ENCODE measurements around the gene GUK1. TPM values are rescaled to one million over a fixed set of nuclear protein-coding genes. Genes with fewer than 3 reads are reported as not detected.

The GUK1 gene
- polyA plus RNA-seq, 1 experiment, result 177 TPM

DNA sequence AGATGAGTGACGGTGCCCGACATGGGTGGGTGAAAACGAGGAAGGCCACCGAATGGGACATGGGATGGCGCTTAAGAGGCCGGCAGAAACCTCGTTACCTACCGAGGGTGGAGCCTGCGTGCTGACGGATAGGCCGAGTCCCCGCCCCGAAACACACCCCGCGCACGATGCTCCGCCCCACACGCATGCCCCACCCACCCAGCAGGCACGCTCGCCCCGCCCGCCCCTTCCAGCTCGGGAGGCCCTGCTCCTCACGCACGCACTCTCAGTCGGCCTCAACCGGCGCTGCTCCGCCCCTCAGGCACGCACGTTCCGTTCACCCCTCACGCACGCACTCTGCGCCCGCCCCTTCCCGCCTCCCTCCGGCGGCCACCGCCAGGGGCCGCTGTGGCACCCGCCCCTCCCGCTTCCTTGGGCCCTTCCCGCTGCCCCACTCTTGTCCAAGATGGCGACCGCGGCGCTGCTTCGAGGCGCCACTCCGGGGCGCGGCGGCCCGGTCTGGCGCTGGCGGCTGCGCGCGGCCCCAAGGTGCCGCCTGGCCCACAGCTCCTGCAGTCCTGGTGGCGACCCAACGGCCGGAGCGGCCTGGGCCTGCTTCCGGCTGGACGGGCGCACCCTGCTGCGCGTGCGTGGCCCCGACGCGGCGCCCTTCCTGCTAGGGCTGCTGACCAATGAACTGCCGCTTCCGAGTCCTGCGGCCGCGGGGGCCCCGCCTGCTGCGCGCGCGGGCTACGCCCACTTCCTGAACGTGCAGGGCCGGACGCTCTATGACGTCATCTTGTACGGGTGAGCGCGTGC, 25.5 kb downstream of the GUK1 start, which contains the start of gene IBA57:
Gene IBA57 (plus strand): TSS at position 433 of the 798 bp plus-strand sequence. CDS start 13 bp downstream, at position 446.
- no peaks in the 10 kb centered on the region for H3K27me3 ChIP-seq (ENCODE audit: control insufficient read depth, insufficient read depth, low read length)
- peak within 1 kb of the TSS; percentile 81 for H3K27ac ChIP-seq (ENCODE audit: low read depth, low read length)
- no peaks in the 10 kb centered on the region for H3K9me3 ChIP-seq (ENCODE audit: control insufficient read depth, insufficient read depth, low read length)
- peak within 1 kb of the TSS; percentile 75 for H3K4me3 ChIP-seq (ENCODE audit: low read depth, low read length)
- TF ChIP-seq, protein P1, sequence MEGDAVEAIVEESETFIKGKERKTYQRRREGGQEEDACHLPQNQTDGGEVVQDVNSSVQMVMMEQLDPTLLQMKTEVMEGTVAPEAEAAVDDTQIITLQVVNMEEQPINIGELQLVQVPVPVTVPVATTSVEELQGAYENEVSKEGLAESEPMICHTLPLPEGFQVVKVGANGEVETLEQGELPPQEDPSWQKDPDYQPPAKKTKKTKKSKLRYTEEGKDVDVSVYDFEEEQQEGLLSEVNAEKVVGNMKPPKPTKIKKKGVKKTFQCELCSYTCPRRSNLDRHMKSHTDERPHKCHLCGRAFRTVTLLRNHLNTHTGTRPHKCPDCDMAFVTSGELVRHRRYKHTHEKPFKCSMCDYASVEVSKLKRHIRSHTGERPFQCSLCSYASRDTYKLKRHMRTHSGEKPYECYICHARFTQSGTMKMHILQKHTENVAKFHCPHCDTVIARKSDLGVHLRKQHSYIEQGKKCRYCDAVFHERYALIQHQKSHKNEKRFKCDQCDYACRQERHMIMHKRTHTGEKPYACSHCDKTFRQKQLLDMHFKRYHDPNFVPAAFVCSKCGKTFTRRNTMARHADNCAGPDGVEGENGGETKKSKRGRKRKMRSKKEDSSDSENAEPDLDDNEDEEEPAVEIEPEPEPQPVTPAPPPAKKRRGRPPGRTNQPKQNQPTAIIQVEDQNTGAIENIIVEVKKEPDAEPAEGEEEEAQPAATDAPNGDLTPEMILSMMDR (IDR thresholded peaks at IDR 0.05; ENCODE audit: low read depth, low read length), result peak; percentile 83
- CTCF ChIA-PET, result interaction anchor here (0.6 to 3.5 kb wide), 25 partner anchors 8 to 324 kb away, joined by 3 to 26 read pairs (median 4); partner anchors contain the start of gene GJC2
- DNase-seq (ENCODE audit: low read depth, low spot score), result peak; percentile 97
- POLR2A ChIA-PET, result interaction anchor here (0.6 to 2.3 kb wide), 13 partner anchors 9 to 292 kb away, joined by 3 to 15 read pairs (median 4); partner anchors contain the start of genes GJC2, GUK1 and TRIM11

DNA sequence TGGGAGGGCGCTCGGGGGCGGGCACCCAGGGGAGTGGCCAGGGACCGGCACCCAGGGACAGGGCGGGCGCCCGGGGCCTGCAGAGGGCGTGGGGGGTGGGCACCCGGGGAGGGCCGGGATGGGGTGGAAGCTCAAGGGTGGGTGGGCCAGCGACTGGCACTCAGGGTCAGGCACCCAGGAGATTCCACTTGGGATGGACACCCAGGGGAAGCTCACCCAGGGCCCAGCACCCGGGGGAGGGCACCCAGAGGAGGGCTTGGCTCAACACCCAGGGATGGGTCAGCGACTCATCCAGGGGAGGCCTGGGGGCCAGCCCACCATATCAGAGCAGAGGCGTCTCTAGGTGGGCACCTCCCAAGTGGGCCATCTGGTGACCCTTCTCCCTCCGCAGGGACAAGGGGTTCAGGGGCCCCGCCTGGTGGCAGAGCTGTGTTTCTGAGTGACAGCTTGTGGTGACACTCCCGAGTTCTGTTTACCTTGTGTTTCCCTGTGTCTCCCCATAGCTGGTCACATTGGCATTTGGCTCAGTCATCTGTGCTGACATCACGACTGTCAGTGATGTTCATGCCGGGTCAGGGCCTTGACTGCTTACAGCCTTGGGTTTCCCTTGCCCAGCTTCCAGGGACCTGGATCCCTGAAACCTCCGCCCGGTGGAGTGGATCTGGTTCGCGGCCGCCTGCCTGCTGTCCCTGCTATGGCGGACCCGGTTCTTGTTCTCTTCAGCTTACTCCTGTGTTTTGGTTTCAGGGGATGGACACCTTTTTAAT, 26.3 kb downstream of the GUK1 start:
- ChIA-PET CTCF (interaction anchor here (0.6 to 3.5 kb wide), 24 partner anchors 9 to 323 kb away, joined by 3 to 26 read pairs (median 4); partner anchors contain the start of gene GJC2), POLR2A (interaction anchor here (0.6 to 2.3 kb wide), 12 partner anchors 8 to 320 kb away, joined by 3 to 15 read pairs (median 4); partner anchors contain the start of genes GJC2, GUK1 and TRIM11)
- Histone ChIP-seq H3K9me3 (ENCODE audit: control insufficient read depth, insufficient read depth, low read length) (no peaks in the 10 kb centered on the region), H3K4me3 (ENCODE audit: low read depth, low read length) (peak overlapping the region; percentile 75), H3K27ac (ENCODE audit: low read depth, low read length) (peak overlapping the region; percentile 81), H3K27me3 (ENCODE audit: control insufficient read depth, insufficient read depth, low read length) (no peaks in the 10 kb centered on the region)
- no peak for DNase-seq (ENCODE audit: low read depth, low spot score)
- TF ChIP-seq, protein P1 (IDR thresholded peaks at IDR 0.05; ENCODE audit: low read depth, low read length), result 0 out of 2 replicates have a peak, but pooled peaks have one; percentile 12

DNA sequence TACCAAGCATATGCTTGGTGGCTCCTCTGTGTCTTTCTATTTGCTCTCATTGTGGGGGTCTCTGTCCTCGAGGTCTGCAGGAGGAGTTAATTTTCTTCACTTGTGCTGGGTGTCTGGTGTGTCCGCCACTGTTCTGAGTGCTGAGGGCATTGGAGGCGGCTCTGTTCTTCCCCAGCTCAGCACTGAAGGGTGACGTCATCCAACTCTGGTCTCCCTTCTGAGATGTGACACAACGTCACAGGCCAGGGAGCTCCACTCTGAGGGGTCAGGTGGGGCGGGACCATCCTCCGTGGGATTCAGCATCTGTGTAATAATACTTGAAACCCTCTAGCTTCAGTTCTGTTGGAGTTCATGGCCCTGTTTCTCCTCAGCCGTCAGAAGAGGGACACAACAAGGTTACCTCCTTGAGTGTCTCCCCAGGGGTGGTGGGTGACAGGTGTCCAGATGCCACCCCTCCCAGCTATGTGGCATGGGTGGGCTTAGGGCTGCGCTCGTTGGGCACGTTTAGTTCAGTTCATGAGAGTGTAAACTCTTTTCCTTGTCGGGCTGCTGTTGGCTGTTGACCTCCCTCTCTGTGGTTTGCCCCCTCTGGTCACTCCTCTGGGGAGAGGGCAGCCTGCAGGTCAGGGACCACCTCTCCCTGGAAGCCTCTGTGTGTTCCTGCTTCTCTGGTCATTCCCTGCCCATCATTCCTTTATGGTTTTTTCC, 28.6 kb downstream of the GUK1 start:
- H3K27me3 ChIP-seq (ENCODE audit: control insufficient read depth, insufficient read depth, low read length), result no peaks in the 10 kb centered on the region
- CTCF ChIA-PET, result interaction anchor here (0.8 to 3.4 kb wide), 3 partner anchors 38 to 332 kb away, joined by 3 to 13 read pairs (median 5); no protein-coding TSS in a partner anchor
- peaks cover 4% of the 10 kb centered on the region for H3K9me3 ChIP-seq (ENCODE audit: control insufficient read depth, insufficient read depth, low read length)
- TF ChIP-seq, protein P1 (IDR thresholded peaks at IDR 0.05; ENCODE audit: low read depth, low read length), result no peak
- H3K4me3 ChIP-seq (ENCODE audit: low read depth, low read length), result no peak overlapping the region
- no peak overlapping the region for H3K27ac ChIP-seq (ENCODE audit: low read depth, low read length)
- no peak for DNase-seq (ENCODE audit: low read depth, low spot score)
- POLR2A ChIA-PET, result no interaction called here

DNA sequence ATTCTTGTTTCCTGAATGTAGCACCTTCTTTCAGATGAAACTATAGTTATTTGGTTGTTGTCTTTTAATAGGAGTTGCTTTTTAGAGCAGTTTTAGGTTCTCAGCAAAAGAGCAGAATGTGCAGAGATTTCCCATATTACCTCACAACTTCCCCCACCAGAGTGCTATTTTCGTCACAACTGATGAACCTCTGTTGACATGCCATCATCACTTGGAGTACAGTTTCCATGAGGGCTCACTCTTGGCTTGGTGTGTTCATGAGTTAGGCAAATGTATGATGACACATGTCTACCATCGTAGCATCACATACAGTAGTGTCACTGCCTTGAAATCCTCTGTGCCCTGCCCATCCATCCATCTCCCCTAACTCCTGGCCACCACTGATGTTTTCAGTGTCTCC, 29.3 kb downstream of the GUK1 start:
- no peak for DNase-seq (ENCODE audit: low read depth, low spot score)
- TF ChIP-seq, protein P1 (IDR thresholded peaks at IDR 0.05; ENCODE audit: low read depth, low read length), result no peak
- H3K27ac ChIP-seq (ENCODE audit: low read depth, low read length), result no peak overlapping the region
- CTCF ChIA-PET, result no interaction called here
- no peak overlapping the region for H3K4me3 ChIP-seq (ENCODE audit: low read depth, low read length)
- POLR2A ChIA-PET, result no interaction called here
- peaks cover 8% of the 10 kb centered on the region for H3K9me3 ChIP-seq (ENCODE audit: control insufficient read depth, insufficient read depth, low read length)
- no peaks in the 10 kb centered on the region for H3K27me3 ChIP-seq (ENCODE audit: control insufficient read depth, insufficient read depth, low read length)
